Pancreas (tissue), 10 donors: ENCODE results near the gene TNIK. TPM values are rescaled to one million over a fixed set of nuclear protein-coding genes. Genes with fewer than 3 reads are reported as not detected.
A peak's percentile ranks its signal among the peaks of the same experiment; 100 is the strongest.

Experiments
- ATAC-seq, 4 donors: fragments of 200-7000 bp; cut with Tn5 transposase; one replicate each; pipeline versions ENCODE4 v1.8.0 to v1.9.1; 2020; ENCODE audit warnings: mild to moderate bottlenecking in 4 of 4, moderate library complexity in 4 of 4
- DNase-seq, 6 donors: peaks; one replicate each; pipeline ENCODE4 v3.0.0-alpha.2; 2020
- FAIRE-seq: peaks from 2 replicates; lab custom pipeline; 2012; peaks lifted over from hg19 to GRCh38; lab: Jason Lieb, UNC
- H3K27ac ChIP-seq, 4 donors: fragments of 200-600 bp; sonication (generic); 1 replicate in 3 of 4; 2 replicates in 1 of 4; pipeline versions ENCODE4 v1.5.0 to v1.8.0; 2020
- H3K27me3 ChIP-seq, 4 donors: fragments of 200-600 bp; one replicate each; pipeline ENCODE4 v1.8.0; 2021
- H3K36me3 ChIP-seq, 3 donors: fragments of 200-600 bp; sonication (generic) in 1 of 3; one replicate each; pipeline versions ENCODE4 v1.5.0 to v1.8.0; 2020 to 2021
- H3K4me1 ChIP-seq, 3 donors: fragments of 200-600 bp; one replicate each; pipeline ENCODE4 v1.8.0; 2021
- H3K4me3 ChIP-seq, 4 donors: fragments of 200-600 bp; sonication (generic) in 2 of 4; one replicate each; pipeline versions ENCODE4 v1.5.0 to v1.8.0; 2020 to 2021
- H3K9me3 ChIP-seq, 4 donors: fragments of 200-600 bp; one replicate each; pipeline ENCODE4 v1.8.0; 2021
- WGBS, 2 donors: extraction: QIAGEN DNeasy Blood & Tissue Kit; methylation state at CpG; one replicate each; pipeline ENCODE4 v1.1.7; 2013; 5-methylcytosine and 5-hydroxymethylcytosine counted together
- intact Hi-C, 3 donors: fragments of 100-400 bp; cut with DNase I; formaldehyde crosslinking; loops; one replicate each; pipeline versions ENCODE4 v1.11.1 to v1.14.2; 2022
- polyA plus RNA-seq, 2 donors: library from polyadenylated mRNA; stranded (reverse); fragments of 200-250 nt; gene quantifications; one replicate each; pipeline ENCODE4 v1.2.3, GENCODE V29; 2013
- total RNA-seq, 6 donors: library from RNA; stranded (reverse); fragmentation: NEBNext Ultra II Directional in 4 of 6; extraction: Animal tissue kit (Norgen Biotek cat#: 25700) in 4 of 6; gene quantifications; one replicate each; pipeline versions ENCODE4 v1.2.1 to v1.2.4, GENCODE V29; 2021 to 2023
- TF ChIP-seq, protein P1 (sequence below), 4 donors: fragments of 200-600 bp; sonication (generic) in 3 of 4; IDR thresholded peaks; one replicate each; pipeline versions ENCODE4 v1.5.0 to v1.8.0; 2021; ENCODE audit warnings: antibody characterized with exemption in 4 of 4
- donor health status: healthy with polysubstance abuse.
- donor health status: DM: no; HTN: no; CAD: no; lungs with moderate emphysema.
- donor health status: DM: no; HTN: no; CAD: no.
- donor health status: control.
- donor health status: control.
- donor health status: Bipolar disorder and iron deficiency.
- donor health status: DM: yes; HTN: yes; CAD: no.
- donor health status: DM: no; HTN: no; CAD: no.
- donor health status: DM: no; HTN: no; CAD: no.
- donor health status: DM: yes; HTN: yes; CAD: no.

Gene TNIK
- total and polyA plus RNA-seq, 8 donors = 3.5 to 13.6 (median 5.8) TPM

DNA sequence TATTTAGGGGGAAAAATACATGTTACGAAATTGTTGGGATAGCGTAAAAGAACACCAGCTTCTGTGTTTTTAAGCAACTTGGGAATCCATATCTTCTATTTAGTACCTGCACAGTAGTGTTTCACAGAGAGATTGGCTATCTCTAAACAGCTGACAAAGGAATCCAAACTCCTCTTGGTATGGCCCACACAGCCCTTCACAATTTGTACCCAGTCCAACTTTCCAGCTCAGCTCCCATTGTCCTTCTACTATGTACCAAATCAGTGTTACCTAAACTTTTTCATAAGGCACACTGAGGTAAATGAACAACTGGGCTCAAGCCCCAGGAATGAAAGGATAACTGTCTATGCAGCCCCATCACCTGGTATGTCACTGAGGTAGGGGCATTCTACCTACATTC lies 61.9 kb downstream of the TNIK start:
- no peak for FAIRE-seq
- intact Hi-C loops = no loop called here

DNA sequence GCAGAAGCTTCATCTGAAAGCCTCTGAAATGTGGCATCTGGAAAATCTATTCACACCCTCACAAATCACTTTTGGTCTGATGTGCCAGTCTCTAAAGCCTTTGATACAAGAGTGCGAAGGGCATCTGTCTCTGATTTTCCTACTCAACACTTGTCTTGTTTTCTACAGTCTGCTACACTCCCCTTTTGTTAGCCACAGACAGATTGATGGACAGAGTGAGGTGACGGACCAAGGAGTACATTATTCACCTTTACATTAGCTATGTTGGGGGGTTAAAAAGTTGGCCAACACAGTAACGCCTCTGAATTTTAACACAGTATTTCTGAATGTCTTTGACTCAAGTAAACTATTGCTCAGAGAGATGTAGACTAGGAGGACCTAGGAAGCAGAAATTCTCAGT lies 63.1 kb downstream of the TNIK start:
- Histone ChIP-seq H3K4me1 (peaks cover 0 to 21% (median 14%) of the 10 kb centered on the region in 3 donors), H3K9me3 (no peaks in the 10 kb centered on the region), H3K4me3 (no peak overlapping the region), H3K27me3 (no peaks in the 10 kb centered on the region), H3K27ac (no peak overlapping the region), H3K36me3 (no peaks in the 10 kb centered on the region)
- no peak for DNase-seq
- no peak for ATAC-seq
- TF ChIP-seq, protein P1, sequence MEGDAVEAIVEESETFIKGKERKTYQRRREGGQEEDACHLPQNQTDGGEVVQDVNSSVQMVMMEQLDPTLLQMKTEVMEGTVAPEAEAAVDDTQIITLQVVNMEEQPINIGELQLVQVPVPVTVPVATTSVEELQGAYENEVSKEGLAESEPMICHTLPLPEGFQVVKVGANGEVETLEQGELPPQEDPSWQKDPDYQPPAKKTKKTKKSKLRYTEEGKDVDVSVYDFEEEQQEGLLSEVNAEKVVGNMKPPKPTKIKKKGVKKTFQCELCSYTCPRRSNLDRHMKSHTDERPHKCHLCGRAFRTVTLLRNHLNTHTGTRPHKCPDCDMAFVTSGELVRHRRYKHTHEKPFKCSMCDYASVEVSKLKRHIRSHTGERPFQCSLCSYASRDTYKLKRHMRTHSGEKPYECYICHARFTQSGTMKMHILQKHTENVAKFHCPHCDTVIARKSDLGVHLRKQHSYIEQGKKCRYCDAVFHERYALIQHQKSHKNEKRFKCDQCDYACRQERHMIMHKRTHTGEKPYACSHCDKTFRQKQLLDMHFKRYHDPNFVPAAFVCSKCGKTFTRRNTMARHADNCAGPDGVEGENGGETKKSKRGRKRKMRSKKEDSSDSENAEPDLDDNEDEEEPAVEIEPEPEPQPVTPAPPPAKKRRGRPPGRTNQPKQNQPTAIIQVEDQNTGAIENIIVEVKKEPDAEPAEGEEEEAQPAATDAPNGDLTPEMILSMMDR (IDR thresholded peaks at IDR 0.05) = no peak
- 91 to 98% methylated on average over 3 of the region's 3 CpGs for WGBS, 2 donors
- no peak for FAIRE-seq
- intact Hi-C loops = no loop called here

More for the DNA sequence above, 61.9 kb downstream of the TNIK start:
- Histone ChIP-seq H3K27me3 (no peaks in the 10 kb centered on the region), H3K27ac (no peak overlapping the region), H3K4me3 (no peak overlapping the region), H3K4me1 (peaks cover 0 to 9% (median 5%) of the 10 kb centered on the region in 3 donors), H3K9me3 (no peaks in the 10 kb centered on the region), H3K36me3 (no peaks in the 10 kb centered on the region)
- DNase-seq = no peak
- TF ChIP-seq, protein P1 (IDR thresholded peaks at IDR 0.05) = no peak
- ATAC-seq = no peak
- WGBS, 2 donors = 95 to 98% methylated on average over 2 of the region's 2 CpGs

DNA sequence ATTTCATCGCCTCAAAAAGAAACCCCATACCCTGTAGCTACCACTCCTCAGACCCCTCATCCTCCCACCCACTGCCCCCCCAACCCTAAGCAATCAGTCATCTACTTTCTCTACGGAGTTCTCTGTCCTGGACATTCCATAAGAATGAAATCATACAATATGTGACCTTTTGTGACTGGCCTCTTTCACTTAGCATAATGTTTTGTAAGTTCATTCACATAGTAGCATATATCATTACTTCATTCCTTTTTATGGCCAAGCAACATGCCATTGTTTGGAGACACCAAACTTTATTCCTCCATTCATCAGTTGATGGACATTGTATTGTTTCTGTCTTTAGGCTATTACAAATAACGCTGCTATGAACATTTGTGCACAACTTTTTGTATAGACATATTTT lies 64.2 kb downstream of the TNIK start:
- Histone ChIP-seq H3K4me3 (no peak overlapping the region), H3K27me3 (no peaks in the 10 kb centered on the region), H3K27ac (no peak overlapping the region), H3K36me3 (no peaks in the 10 kb centered on the region), H3K9me3 (no peaks in the 10 kb centered on the region), H3K4me1 (peaks cover 0 to 21% (median 14%) of the 10 kb centered on the region in 3 donors)
- TF ChIP-seq, protein P1 (IDR thresholded peaks at IDR 0.05) = no peak
- intact Hi-C loops = no loop called here
- ATAC-seq (peak in 1 of 4 donors; percentile 26), FAIRE-seq (no peak), DNase-seq (no peak)
- WGBS, 2 donors = 78 to 81% methylated on average over 3 of the region's 3 CpGs

DNA sequence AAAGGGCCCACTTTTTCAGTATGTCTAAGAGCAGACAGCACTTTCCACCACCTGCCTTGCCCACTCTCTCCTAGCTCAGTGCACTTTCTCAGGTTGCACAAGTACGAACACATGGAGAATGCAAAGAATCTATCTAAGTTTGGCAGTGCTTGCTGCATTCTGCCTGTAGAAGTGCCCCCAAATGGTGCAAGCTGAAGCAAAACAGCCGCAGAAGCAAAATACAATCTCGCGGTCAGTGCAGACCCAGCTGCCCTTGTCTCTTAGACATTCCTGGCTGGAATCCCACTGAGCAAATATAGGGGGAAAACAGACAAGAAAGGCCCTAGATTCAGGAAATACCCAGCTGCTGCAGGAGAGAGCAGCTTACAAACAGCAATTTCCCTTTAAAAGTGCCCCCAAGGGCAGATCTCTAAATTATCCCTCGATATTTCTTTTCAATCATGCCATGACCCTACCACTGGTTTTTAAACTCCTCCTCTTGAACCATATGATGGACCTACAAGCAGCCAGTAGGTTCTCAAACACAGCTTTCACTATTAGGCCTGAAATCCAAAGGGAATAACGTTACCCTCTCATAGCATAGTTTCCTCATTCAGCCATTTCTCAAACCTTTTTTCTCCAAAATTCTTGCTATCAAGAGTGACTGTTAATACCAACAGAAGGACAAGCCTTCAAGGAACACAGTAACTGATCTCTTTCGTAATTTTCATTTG lies 67.0 kb downstream of the TNIK start:
- FAIRE-seq = no peak
- peak in 3 of 6 donors; percentile 33 to 56 (median 47) for DNase-seq

More for the DNA sequence above, 67.0 kb downstream of the TNIK start:
- Histone ChIP-seq H3K9me3 (no peaks in the 10 kb centered on the region), H3K4me3 (peak overlapping the region in 1 of 4 donors; percentile 12), H3K27ac (peak overlapping the region in 3 of 4 donors; percentile 39 to 69 (median 66)), H3K4me1 (peaks cover 0 to 21% (median 14%) of the 10 kb centered on the region in 3 donors), H3K36me3 (no peaks in the 10 kb centered on the region), H3K27me3 (no peaks in the 10 kb centered on the region)
- TF ChIP-seq, protein P1 (IDR thresholded peaks at IDR 0.05) = no peak
- WGBS, 2 donors = 13% methylated on average over 7 of the region's 7 CpGs
- intact Hi-C loops = no loop called here
- ATAC-seq = peak; percentile 77 to 90 (median 86)
